Measurements from ENCODE around the gene NEGR1.

NEGR1 gene

DNA sequence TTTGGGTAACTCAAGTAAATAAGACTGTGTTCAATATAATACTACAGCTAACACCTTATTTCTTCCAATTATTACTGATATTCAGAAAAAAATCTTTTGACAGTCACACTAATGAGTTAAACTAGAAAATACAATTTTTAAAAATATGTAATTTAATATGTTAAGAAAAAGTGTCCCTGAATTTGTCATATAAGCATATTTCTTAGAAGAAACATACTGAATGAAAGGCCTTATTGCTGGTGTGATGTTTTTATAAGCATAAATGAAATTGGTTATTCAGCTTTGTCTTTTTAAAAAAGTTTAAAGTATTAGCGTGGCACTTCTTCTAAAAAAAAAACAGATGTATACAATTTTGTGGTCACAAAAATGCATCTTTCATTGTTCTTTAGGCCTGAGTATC, 267.3 kb downstream of the NEGR1 start:
- DNase-seq, result no peak

DNA sequence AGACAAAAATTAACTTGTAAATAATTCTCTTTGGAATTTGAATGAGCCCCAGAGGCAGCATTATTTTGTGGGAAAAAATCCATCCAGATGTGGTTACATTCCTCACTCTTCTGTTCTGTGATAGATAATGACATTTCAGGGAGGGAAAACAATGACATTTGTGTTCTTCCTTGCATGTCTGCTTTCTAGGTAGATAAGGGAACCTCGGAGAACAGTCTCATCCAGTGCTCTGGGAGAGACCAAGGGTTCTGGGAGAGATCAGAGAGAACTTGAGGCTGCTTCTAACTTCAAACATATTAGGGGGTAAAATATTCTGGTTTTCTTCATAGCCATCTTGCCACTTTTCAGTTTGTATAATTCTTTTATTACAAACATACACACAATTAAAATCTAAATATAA, 269.2 kb downstream of the NEGR1 start:
- DNase-seq, result no peak

GRCh38 chr1:72011721-72012120, 270.6 kb downstream of the NEGR1 start:
- DNase-seq, result no peak

DNA sequence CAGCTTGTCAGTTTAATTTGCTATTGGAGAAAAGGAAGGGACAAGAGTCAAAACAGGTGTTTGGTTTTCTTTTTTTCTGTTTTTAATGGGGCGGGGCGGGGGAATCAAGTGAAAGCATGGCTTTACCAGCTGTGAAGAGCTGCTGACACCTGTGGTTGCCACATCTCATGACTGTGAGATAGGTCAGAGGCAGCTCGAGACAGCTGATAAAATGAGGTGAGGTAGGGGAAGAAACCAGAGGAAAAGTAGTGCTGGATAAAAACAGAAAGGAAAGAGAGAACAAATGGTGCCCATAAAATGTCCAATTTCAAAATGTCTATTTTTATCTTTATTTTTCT, 272.3 kb downstream of the NEGR1 start:
- DNase-seq, result no peak

DNA sequence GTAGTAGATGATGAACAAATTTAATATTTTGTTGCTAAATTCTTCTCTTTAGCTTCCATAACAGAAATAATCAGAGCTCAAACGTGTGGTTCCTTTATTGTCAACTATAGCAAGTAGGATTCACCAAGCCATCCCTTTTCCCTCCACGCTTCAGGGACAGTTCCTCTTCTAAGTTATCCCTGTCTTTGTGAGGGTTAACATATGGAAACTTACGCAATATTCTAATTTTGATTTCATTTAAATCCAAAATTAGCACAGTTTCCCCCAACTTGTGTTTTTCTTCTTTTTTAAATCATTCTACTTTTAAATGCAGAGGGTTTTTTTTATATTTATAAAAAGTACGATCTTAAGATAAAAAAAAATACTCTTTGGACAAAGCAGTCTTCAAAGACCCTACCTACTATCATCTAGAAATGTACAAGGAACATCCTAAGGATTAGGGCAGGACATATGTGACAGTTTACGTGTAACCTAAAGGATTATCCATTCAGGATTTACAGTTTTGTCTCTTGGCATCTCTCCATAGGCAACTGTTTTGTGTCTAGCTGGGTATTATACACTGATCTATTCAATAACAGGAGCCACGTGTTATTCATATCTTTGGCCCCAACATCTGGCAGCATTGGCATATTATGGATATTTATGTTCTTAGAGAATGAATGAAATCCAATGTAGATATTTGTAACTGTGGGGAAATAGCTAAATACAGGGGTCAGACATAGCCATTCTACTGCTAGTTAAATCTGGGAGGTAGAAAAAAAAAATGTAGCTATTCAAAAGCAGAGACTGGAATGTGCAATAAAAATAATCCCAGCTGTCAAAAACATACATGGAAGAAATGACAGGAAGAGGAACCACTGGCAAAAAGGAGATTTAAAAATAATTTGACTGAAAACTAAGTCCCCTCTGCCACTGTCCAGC, 272.9 kb downstream of the NEGR1 start:
- no peak for DNase-seq

DNA sequence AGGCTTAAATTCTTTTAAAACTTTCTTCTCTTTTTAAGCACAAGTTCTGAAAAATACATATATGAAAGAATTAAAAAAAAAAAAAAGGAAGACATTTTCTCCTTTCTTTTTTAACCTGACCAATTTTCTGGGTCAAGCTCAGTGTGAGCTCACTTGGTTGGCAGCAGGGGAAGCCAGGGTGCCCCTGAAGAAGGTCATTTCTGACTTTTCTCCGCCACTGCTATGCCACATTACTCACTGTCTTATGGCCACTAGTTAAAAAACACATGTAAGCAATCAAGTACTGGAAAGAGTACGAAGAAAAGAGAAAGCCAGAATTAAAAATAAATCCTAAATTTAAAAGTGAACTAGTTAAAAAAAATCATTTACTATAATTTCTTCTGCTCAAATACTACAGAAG, 275.0 kb downstream of the NEGR1 start:
- DNase-seq, result no peak

- DNase-seq, result no peak
These were observed 276.2 kb downstream of the NEGR1 start for GRCh38 chr1:72006092-72006491.

- no peak for DNase-seq
These were observed 279.2 kb downstream of the NEGR1 start for GRCh38 chr1:72003092-72003491.

DNA sequence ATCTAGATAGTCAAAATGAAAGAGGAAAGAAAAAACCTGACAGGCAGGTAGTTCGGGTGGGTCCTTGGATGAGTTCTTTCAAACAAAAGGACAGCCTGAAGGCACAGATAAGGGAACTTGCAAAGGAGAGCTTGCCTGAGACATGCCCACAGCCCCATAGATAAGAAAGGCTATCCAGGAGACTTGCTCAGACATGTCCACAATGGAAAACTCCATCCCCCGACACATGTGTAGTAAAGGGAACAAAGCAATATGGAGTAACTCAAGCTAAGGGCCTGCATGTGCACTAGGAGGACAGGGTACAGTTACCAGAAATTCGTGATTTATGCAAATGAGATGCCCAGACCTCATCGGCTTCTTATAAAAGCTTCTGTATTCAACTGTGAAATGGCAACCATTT, 281.5 kb downstream of the NEGR1 start:
- no peak for DNase-seq

DNA sequence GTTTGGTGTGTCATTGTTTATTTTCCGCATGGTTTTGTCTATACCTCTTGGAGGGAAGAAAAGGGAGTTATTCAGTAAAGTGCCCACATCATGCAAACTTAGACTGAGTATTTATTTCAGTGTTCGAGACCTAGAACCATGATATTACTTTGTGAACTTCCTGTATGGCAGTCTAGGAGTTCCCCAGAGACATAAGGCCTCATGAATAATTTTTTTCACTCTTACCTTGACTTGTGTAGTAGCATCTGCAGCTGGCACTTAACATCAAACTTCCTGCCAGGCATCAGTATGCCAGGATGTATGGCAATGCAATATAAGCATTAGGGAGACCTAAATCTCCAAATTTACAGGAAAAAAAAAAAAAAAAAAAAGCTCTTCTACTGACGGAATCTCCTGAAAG, 287.7 kb downstream of the NEGR1 start:
- DNase-seq, result no peak

DNA sequence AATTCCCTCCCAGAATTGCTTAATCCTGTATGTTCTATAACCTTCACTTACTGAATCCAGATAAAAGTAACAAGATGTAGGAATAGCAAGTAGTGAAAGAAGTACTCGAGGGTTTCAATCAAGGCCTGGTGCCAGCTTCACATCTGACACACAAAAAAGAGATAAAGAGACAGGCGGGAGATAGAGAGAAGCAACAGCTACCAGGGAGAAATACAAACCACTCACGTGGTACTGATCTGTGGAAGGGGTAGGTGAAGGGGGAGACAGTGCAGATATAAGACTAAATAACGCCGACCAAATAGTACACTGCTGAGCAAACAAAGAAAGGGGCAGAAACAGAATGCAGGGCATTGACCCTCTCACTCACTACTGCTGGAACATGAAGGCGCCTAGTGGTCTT, 295.2 kb downstream of the NEGR1 start:
- no peak for DNase-seq

DNA sequence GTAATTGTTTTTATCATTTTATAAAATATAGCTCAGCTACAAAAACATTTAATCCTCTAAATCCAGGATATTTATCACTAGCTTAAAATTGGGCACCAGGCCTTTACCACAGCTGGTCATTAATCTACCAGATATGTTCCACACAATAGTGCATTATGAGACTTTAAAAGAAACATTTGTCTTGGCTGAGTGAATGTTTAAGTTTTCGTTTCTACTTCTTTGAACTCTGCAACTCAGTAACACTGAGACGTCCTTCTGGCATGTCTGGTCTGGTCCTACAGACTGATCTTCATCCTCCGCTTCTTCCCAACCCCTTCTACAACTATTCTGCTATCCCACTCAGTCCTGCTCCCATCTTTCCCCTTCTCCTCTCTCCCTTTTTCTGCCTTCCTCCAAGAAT, 296.2 kb downstream of the NEGR1 start:
- no peak for DNase-seq

DNA sequence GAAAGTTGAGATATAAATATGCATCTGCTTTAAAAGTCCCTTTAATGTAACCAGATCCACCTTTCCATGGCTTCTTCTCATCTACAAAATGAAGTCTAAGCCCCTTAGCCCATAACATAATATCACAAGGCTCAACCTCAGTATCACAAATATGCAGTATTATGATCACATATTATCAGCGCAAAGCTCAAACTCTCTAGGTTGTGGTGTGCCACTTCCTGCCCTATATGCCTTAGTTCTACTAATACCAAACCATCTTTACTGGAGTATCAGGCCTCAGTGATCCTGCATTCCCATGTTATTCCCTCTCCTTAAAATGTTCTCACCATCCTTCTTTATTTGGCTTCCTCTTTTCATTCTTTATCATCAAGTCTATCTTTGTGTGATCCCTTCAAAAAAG, 301.8 kb downstream of the NEGR1 start:
- DNase-seq, result no peak

DNA sequence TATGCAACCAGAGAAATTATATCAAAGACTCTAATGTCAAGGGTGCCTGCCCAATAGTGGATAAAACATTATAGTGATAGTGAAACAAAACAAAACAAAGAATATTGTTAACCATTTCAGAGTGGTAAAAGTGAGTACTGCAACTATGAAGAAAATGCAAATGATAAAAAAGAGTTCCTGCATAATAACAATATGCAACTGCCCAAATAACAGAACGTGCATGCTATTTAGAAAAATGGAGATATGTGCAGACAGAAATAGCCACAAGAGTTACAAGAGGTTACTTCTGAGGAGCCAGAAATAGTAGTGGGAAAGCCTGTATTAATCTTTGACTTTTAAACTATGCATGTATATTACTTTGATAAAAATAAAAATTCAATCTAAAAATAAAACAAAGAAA, 302.5 kb downstream of the NEGR1 start:
- DNase-seq, result no peak

GRCh38 chr1:71967670-71968069, 314.7 kb downstream of the NEGR1 start:
- no peak for DNase-seq

- no peak for DNase-seq
These were observed 318.2 kb downstream of the NEGR1 start for GRCh38 chr1:71964188-71964587.

GRCh38 chr1:71956613-71957285, 325.6 kb downstream of the NEGR1 start:
- no peak for DNase-seq

DNA sequence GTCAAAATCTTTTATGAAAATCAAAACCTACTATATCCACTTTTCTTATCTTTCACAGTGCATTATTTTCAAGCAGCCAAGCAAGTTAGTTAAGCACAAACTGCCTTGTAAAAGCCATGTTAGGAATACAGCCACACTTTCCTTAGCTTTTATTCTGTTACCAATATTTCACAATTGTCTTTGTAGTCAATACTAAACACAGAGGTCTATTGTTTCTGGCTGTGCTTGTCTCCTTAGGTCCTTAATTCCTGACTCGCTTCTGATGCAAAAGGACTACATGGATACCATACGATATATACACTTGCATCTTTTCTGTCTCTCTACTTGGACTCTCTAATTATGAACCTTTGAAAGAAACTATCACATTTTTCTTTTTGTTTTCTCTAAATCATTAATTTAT, 331.8 kb downstream of the NEGR1 start:
- no peak for DNase-seq

- DNase-seq, result no peak
These were observed 332.7 kb downstream of the NEGR1 start for GRCh38 chr1:71949681-71950080.

GRCh38 chr1:71948561-71948960, 333.8 kb downstream of the NEGR1 start:
- no peak for DNase-seq

GRCh38 chr1:71944006-71944405, 338.3 kb downstream of the NEGR1 start:
- DNase-seq, result no peak

DNA sequence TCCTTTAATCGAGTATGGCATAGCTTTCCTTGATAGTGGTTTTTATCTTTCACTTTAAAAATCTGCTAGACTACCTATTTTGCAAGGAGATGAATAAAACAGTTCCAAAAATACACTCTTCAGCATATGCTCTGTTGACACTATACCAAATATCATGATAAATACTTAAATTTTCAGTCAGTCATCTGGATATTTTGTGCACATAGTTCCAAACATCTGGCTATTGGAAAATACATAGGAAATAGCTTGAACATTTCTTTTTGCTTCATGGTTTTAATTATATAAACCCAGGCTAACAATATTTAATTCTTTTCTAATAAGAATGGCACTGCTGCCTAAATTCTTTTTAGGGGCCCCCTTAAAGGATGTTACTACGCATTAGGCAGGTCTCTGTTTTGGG, 342.1 kb downstream of the NEGR1 start:
- DNase-seq, result no peak

DNA sequence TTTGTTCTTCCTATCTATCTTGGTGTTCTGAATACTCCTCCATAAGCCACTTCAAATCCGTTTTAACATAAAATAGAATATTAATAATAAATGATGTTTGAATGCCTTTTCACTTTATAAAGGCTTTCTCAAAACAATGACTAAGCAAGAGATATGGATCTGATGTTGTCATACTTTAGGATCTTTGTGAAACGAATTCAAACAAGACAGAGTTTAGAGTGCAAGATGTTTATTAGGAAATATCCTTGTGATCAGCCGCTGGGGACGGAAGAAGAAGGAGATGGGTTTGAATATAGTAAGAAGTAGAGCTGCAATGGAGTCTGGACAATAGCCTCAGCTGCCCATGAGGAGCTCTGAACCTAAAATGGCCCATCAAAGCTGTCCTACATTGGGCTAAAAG, 351.8 kb downstream of the NEGR1 start:
- DNase-seq, result no peak

DNA sequence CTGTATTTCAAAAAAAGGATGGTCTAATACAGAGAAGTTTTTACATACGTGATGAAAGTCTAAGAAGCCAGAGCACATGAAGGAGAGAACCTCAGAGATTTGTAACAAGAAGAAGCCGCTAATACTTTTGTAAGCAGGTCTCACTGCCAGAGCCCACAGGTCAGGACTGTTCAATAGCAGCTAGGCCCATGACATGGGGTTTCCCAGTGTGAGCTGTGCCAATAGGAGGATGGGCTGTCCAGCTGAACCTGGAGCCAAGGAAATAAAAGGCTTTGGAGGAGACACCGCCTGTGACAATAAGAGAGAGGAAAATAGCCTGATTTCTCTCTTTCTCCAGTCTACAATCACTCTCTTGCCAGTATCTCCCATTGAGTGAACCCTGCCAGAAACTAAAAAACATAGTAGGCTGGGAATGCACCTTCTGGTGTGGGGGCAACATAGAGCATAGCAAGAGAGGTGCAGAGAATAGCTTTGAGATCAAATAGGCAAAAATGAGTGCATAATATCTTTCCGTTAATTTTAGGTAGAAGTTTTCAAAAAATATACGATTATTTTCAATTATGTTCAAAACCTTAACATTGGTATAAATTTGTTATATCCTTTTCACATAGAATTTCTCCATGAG, 360.3 kb downstream of the NEGR1 start:
- no peak for DNase-seq

Measured in activated naive CD4-positive, alpha-beta T cell treated with Interleukin-2 at 50 U/mL for 16 hours (primary cell).